IMR-90 (cell line): ENCODE data around the gene NDRG2. TPM values are rescaled to one million over a fixed set of nuclear protein-coding genes. Genes with fewer than 3 reads are reported as not detected.

ENCODE experiments used
- ATAC-seq: fragments of 200-7000 bp; cut with Tn5 transposase; 2 replicates; pipeline ENCODE4 v1.9.1; 2020; ENCODE audit warnings: low read depth, mild to moderate bottlenecking, moderate library complexity
- BruUV-seq: library from RNA; stranded (reverse); fragments of 400-500 nt; replicated peaks from 2 replicates; lab custom pipeline; 2021; lab: Mats Ljungman, UMichigan
- CTCF ChIA-PET: fragments of 300-600 bp; formaldehyde crosslinking; extraction: SDS; loops from one replicate; lab custom pipeline; 2021; ENCODE audit warnings: antibody characterized with exemption; lab: Yijun Ruan, JAX
- POLR2A ChIA-PET: fragments of 300-600 bp; sonication (Branson Sonifier 250); formaldehyde crosslinking; loops from one replicate; lab custom pipeline; 2022; ENCODE audit warnings: antibody characterized with exemption; ENCODE audit not compliant: unreplicated experiment; lab: Charles Lee
- DNase-seq: peaks from one replicate; pipeline ENCODE4 v3.0.0; 2013
- H2AFZ ChIP-seq: replicated peaks from 2 replicates; pipeline ENCODE3; 2013; ENCODE audit warnings: low read length, mild to moderate bottlenecking; ENCODE audit not compliant: poor library complexity
- H2AK5ac ChIP-seq: 2 replicates; pipeline ENCODE4 v1.6.1; 2013; ENCODE audit warnings: low read depth, low read length, inconsistent platforms
- H2AK9ac ChIP-seq: replicated peaks from 2 replicates; pipeline ENCODE3; 2013; ENCODE audit warnings: mild to moderate bottlenecking, low read depth, low read length, moderate library complexity; ENCODE audit not compliant: poor library complexity
- H2BK120ac ChIP-seq: 2 replicates; pipeline ENCODE4 v1.6.1; 2013; ENCODE audit warnings: low read depth, low read length, inconsistent platforms
- H2BK15ac ChIP-seq: 3 replicates; pipeline ENCODE4 v1.6.1; 2013; ENCODE audit warnings: low read depth, low read length, inconsistent platforms
- H2BK20ac ChIP-seq: 2 replicates; pipeline ENCODE4 v1.6.1; 2013; ENCODE audit warnings: low read depth, mild to moderate bottlenecking, inconsistent platforms, low read length, moderate library complexity
- H2BK5ac ChIP-seq: 2 replicates; pipeline ENCODE4 v1.6.1; 2013; ENCODE audit warnings: mild to moderate bottlenecking, low read depth, low read length, inconsistent platforms; ENCODE audit not compliant: poor library complexity, severe bottlenecking
- H3K14ac ChIP-seq: replicated peaks from 2 replicates; pipeline ENCODE4 v1.6.1; 2013; ENCODE audit warnings: low read depth, low read length, inconsistent platforms
- H3K18ac ChIP-seq: 2 replicates; pipeline ENCODE4 v1.6.1; 2013; ENCODE audit warnings: low read depth, low read length, control low read depth
- H3K23ac ChIP-seq: 2 replicates; pipeline ENCODE4 v1.6.1; 2013; ENCODE audit warnings: low read depth, low read length, inconsistent platforms
- H3K27ac ChIP-seq: 2 replicates; pipeline ENCODE4 v1.5.1; 2013; ENCODE audit warnings: mild to moderate bottlenecking, control low read depth, low read length; ENCODE audit not compliant: insufficient read depth
- H3K27me3 ChIP-seq: 2 replicates; pipeline ENCODE4 v1.6.1; 2013; ENCODE audit warnings: low read length; ENCODE audit not compliant: control insufficient read depth, insufficient read depth
- H3K36me3 ChIP-seq: 2 replicates; pipeline ENCODE4 v1.6.1; 2013; ENCODE audit warnings: low read length, mixed read lengths; ENCODE audit not compliant: control insufficient read depth, insufficient read depth
- H3K4ac ChIP-seq: 2 replicates; pipeline ENCODE4 v1.6.1; 2013; ENCODE audit warnings: low read depth, low read length, inconsistent platforms
- H3K4me1 ChIP-seq: 2 replicates; pipeline ENCODE4 v1.6.1; 2013; ENCODE audit warnings: low read length, mixed read lengths; ENCODE audit not compliant: control insufficient read depth, insufficient read depth
- H3K4me2 ChIP-seq: 2 replicates; pipeline ENCODE4 v1.6.1; 2013; ENCODE audit warnings: low read depth, mild to moderate bottlenecking, control low read depth, low read length, moderate library complexity
- H3K4me3 ChIP-seq: 2 replicates; pipeline ENCODE4 v1.5.1; 2013; ENCODE audit warnings: low read depth, mild to moderate bottlenecking, control low read depth, low read length, moderate library complexity; ENCODE audit not compliant: insufficient read depth
- H3K56ac ChIP-seq: 2 replicates; pipeline ENCODE4 v1.6.1; 2013; ENCODE audit warnings: low read length, inconsistent platforms; ENCODE audit not compliant: insufficient read depth; ENCODE audit errors: extremely low read depth
- H3K79me1 ChIP-seq, 2 experiments: 2 replicates each; pipeline ENCODE4 v1.6.1; 2013; ENCODE audit warnings: low read length in 2 of 2, inconsistent platforms in 1 of 2, low read depth in 1 of 2
- H3K9ac ChIP-seq: 2 replicates; pipeline ENCODE4 v1.6.1; 2013; ENCODE audit warnings: low read depth, low read length, control low read depth
- H3K9me1 ChIP-seq: 2 replicates; pipeline ENCODE4 v1.6.1; 2013; ENCODE audit warnings: low read length, inconsistent platforms; ENCODE audit not compliant: insufficient read depth
- H3K9me3 ChIP-seq: 2 replicates; pipeline ENCODE4 v1.6.1; 2013; ENCODE audit warnings: low read length; ENCODE audit not compliant: control insufficient read depth, insufficient read depth
- H4K20me1 ChIP-seq: 2 replicates; pipeline ENCODE4 v1.6.1; 2013; ENCODE audit warnings: low read length, inconsistent platforms; ENCODE audit not compliant: insufficient read depth
- H4K5ac ChIP-seq: 2 replicates; pipeline ENCODE4 v1.6.1; 2013; ENCODE audit warnings: mild to moderate bottlenecking, low read depth, low read length, control low read depth
- H4K8ac ChIP-seq, 2 experiments: 2 replicates each; pipeline ENCODE4 v1.6.1; 2013; ENCODE audit warnings: low read depth in 2 of 2, low read length in 2 of 2, control low read depth in 1 of 2, inconsistent platforms in 1 of 2
- H4K91ac ChIP-seq: 2 replicates; pipeline ENCODE4 v1.6.1; 2013; ENCODE audit warnings: low read depth, low read length, inconsistent platforms; ENCODE audit not compliant: insufficient read depth
- BHLHE40 ChIP-seq: fragments of 150-350 bp; IDR thresholded peaks from 2 replicates; pipeline ENCODE4 v1.6.1; 2016; ENCODE audit warnings: mild to moderate bottlenecking, low read depth, low read length
- CEBPB ChIP-seq: IDR thresholded peaks from 2 replicates; pipeline ENCODE4 v1.6.1; 2012; ENCODE audit warnings: low read depth, low read length, improper control_type of control experiment
- CHD1 ChIP-seq: IDR thresholded peaks from 2 replicates; pipeline ENCODE4 v1.6.1; 2012; ENCODE audit warnings: low read depth, low read length, improper control_type of control experiment
- CTCF ChIP-seq: conservative IDR thresholded peaks from 2 replicates; pipeline ENCODE4 v1.5.1; 2012; ENCODE audit warnings: mild to moderate bottlenecking, low read depth, low read length, improper control_type of control experiment
- ELK1 ChIP-seq: fragments of 150-350 bp; IDR thresholded peaks from 2 replicates; pipeline ENCODE4 v1.6.1; 2016; ENCODE audit warnings: low read depth, mild to moderate bottlenecking, low read length, moderate library complexity, borderline replicate concordance
- FOS ChIP-seq: fragments of 150-350 bp; IDR thresholded peaks from 2 replicates; pipeline ENCODE4 v1.6.1; 2016; ENCODE audit warnings: low read depth, low read length
- MAFK ChIP-seq: IDR thresholded peaks from 2 replicates; pipeline ENCODE4 v1.6.1; 2012; ENCODE audit warnings: low read depth, low read length, improper control_type of control experiment
- MAZ ChIP-seq: IDR thresholded peaks from 2 replicates; pipeline ENCODE4 v1.6.1; 2012; ENCODE audit warnings: low read depth, mild to moderate bottlenecking, low read length, improper control_type of control experiment, moderate library complexity, borderline replicate concordance
- MXI1 ChIP-seq: IDR thresholded peaks from 2 replicates; pipeline ENCODE4 v1.6.1; 2012; ENCODE audit warnings: low read depth, mild to moderate bottlenecking, low read length, moderate library complexity, borderline replicate concordance
- NFE2L2 ChIP-seq: fragments of 150-350 bp; IDR thresholded peaks from 2 replicates; pipeline ENCODE4 v1.6.1; 2016; ENCODE audit warnings: low read depth, mild to moderate bottlenecking, low read length
- POLR2A ChIP-seq: IDR thresholded peaks from 2 replicates; pipeline ENCODE4 v1.6.1; 2012; ENCODE audit warnings: mild to moderate bottlenecking, low read depth, low read length
- RAD21 ChIP-seq: IDR thresholded peaks from 2 replicates; pipeline ENCODE4 v1.6.1; 2012; ENCODE audit warnings: low read length, improper control_type of control experiment
- RCOR1 ChIP-seq: IDR thresholded peaks from 2 replicates; pipeline ENCODE4 v1.6.1; 2012; ENCODE audit warnings: mild to moderate bottlenecking, low read length, improper control_type of control experiment; ENCODE audit not compliant: insufficient replicate concordance
- RFX5 ChIP-seq: IDR thresholded peaks from 2 replicates; pipeline ENCODE4 v1.8.0; 2012; ENCODE audit warnings: low read depth, mild to moderate bottlenecking, low read length, moderate library complexity
- SMC3 ChIP-seq: fragments of 150-350 bp; IDR thresholded peaks from 2 replicates; pipeline ENCODE4 v1.6.1; 2016; ENCODE audit warnings: low read depth, mild to moderate bottlenecking, antibody characterized with exemption, low read length, moderate library complexity
- USF2 ChIP-seq: fragments of 150-350 bp; IDR thresholded peaks from 2 replicates; pipeline ENCODE4 v1.6.1; 2017; ENCODE audit warnings: mild to moderate bottlenecking, antibody characterized with exemption, low read length, low read depth
- WGBS, 2 experiments: methylation state at CpG; one replicate each; pipeline versions ENCODE4 v1.1.5 to v1.1.7; 2013; ENCODE audit warnings: missing lambda C conversion rate in 2 of 2; ENCODE audit not compliant: insufficient read length in 1 of 2; ENCODE audit errors: extremely low coverage in 2 of 2; 5-methylcytosine and 5-hydroxymethylcytosine counted together
- dilution Hi-C: fragments of 300-500 bp; cut with HindIII; formaldehyde crosslinking; loops from one replicate; pipeline ENCODE4 v1.14.3; 2018; ENCODE audit warnings: low sequenced_read_pairs; ENCODE audit not compliant: unreplicated experiment
- in situ Hi-C: fragments of 300-500 bp; cut with MboI; formaldehyde crosslinking; loops from 3 replicates; pipeline ENCODE4 v1.14.3; 2019; ENCODE audit warnings: low sequenced_read_pairs, inconsistent platforms, mixed read lengths
- intact Hi-C: fragments of 100-400 bp; cut with micrococcal nuclease; formaldehyde crosslinking; loops from 2 replicates; pipeline ENCODE4 v1.10.0; 2022
- polyA plus RNA-seq, 3 experiments: library from polyadenylated mRNA; depleted of rRNA; stranded (reverse); fragments of >200 nt; gene quantifications; 2 replicates each; pipeline ENCODE4 v1.2.3, GENCODE V29; 2012; ENCODE audit warnings: low replicate concordance in 1 of 3
- total RNA-seq: library from RNA; depleted of rRNA; stranded (reverse); fragments of >200 nt; gene quantifications from 2 replicates; pipeline ENCODE4 v1.2.3, GENCODE V29; 2012

Gene NDRG2
- total and polyA plus RNA-seq, 2 of the 4 experiments (the other 2 are of a cell fraction), result 0.36 to 1.5 TPM

GRCh38 chr14:21042918-21043317 lies 18.1 kb upstream of the NDRG2 start:
- ChIA-PET POLR2A (no interaction called here), CTCF (no interaction called here)
- Histone ChIP-seq H2BK120ac (no peak overlapping the region), H2BK15ac (no peak overlapping the region), H3K27ac (no peak overlapping the region), H2BK5ac (no peak overlapping the region), H3K9me1 (no peaks in the 10 kb centered on the region), H4K20me1 (no peaks in the 10 kb centered on the region), H3K23ac (no peak overlapping the region), H4K5ac (no peak overlapping the region), H3K56ac (no peak overlapping the region), H4K91ac (no peak overlapping the region), H3K9ac (no peak overlapping the region), H3K9me3 (no peaks in the 10 kb centered on the region), H4K8ac (no peak overlapping the region), H3K4me3 (no peak overlapping the region), H2AK9ac (no peak overlapping the region), H3K4me2 (no peak overlapping the region), H3K27me3 (peaks cover 25% of the 10 kb centered on the region), H2AK5ac (no peak overlapping the region), H2BK20ac (no peak overlapping the region), H2AFZ (no peak overlapping the region), H3K14ac (no peak overlapping the region), H3K4me1 (peaks cover 2% of the 10 kb centered on the region; the same call in 1 of the 2 replicates), H3K18ac (no peak overlapping the region), H3K36me3 (no peaks in the 10 kb centered on the region), H3K4ac (no peak overlapping the region), H3K79me1 (no peaks in the 10 kb centered on the region)
- in situ Hi-C loops (no loop called here), intact Hi-C loops (no loop called here), dilution Hi-C loops (no loop called here)
- DNase-seq (no peak), ATAC-seq (no peak)
- TF ChIP-seq RCOR1 (no peak), CHD1 (no peak), CEBPB (no peak), ELK1 (no peak), MXI1 (no peak), BHLHE40 (no peak), POLR2A (no peak), FOS (no peak), MAFK (no peak), RAD21 (no peak), SMC3 (no peak), MAZ (no peak), RFX5 (no peak), USF2 (no peak), NFE2L2 (no peak), CTCF (no peak)
- no TSS peak for BruUV-seq
- WGBS, 2 experiments, result 79% methylated on average over 5 of the region's 8 CpGs; no CpG with 5 or more reads in 1 of the 2 experiments
